GM10847 (cell line): Measurements from ENCODE around the gene RPS6KA6.

Experiments used
- POLR2A ChIP-seq: IDR thresholded peaks from 2 replicates; pipeline ENCODE4 v1.6.1; 2011; ENCODE audit not compliant: insufficient read length; ENCODE audit errors: extremely low read depth

RPS6KA6 gene

GRCh38 chrX:84174348-84174747 lies 13.7 kb downstream of the RPS6KA6 start:
- TF ChIP-seq POLR2A, result no peak

DNA sequence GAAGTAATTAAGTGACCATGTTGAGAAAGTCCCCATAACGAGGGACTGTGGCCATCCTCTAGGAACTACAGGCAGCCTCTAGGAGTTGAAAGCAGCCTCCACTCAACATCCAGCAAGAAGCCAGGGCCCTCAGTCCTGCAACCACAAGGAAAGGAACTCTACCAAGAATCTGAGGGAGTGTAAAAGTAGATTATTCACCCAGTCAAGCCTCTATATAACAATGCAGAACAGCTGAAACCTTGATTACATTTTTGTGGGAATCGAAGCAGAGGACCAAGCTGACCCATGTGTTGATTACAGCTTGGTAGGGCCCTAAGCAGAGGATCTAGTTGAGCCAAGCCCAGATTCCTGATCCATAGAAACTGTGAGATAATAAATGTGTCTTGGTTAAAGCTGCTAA lies 17.1 kb downstream of the RPS6KA6 start:
- no peak for TF ChIP-seq POLR2A

DNA sequence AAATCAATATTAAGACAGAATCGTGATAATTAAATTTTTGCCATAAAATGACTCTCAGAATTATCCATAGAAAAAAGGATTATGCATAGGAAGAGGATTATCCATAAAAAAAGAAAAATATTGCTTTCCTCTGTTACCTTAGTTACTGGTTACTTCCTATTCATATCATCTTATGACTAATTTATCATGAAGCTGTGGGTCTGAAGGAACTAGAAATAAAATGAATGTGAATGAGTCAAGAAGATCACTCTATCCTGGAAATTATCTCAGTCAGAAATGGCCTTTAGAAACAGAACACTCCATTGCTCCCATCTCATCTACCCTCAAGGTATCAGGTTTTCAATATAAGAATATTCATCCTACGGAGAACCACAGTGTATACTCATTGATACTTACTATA lies 19.4 kb downstream of the RPS6KA6 start:
- TF ChIP-seq POLR2A, result no peak

GRCh38 chrX:84168095-84168494 lies 19.9 kb downstream of the RPS6KA6 start:
- no peak for TF ChIP-seq POLR2A

DNA sequence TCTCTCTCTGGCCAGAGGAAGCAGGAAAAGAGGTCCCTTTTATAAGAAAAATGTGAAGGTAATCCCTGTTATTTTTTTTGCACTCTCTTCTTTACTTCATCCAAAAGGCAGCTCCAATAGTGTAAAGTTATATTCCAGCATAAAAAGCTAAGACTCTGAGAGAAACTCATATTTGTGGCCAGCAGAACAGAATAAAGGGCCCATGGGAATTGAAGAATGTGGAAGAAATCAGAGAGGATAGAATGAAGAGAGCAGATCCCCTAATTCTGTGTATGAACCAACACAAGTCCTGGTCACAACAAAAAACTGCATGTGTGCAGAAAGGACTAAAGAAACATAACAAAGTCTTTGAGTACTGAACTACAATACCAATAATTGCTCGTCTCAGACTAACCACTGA lies 22.3 kb downstream of the RPS6KA6 start:
- no peak for TF ChIP-seq POLR2A

- no peak for TF ChIP-seq POLR2A
Measured at GRCh38 chrX:84162401-84162800, 25.6 kb downstream of the RPS6KA6 start.

DNA sequence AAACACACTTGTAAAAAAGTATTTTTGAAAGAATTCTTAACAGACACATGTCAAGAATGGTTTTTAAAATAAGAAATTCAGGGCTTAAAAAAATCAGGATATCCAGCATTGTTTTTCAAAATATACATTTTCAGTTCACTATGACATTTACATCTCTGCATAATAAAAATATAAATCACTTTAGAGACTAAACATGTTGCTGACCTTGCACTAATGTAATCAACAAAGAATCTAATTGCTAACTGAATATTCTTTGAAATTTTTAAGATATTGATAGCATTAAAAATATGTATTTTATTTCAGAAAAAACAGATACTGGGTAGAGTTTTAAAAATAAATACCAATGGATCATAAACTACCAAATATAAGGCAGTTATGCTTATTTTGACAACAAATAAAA lies 26.4 kb downstream of the RPS6KA6 start:
- no peak for TF ChIP-seq POLR2A

GRCh38 chrX:84160736-84161135 lies 27.3 kb downstream of the RPS6KA6 start:
- no peak for TF ChIP-seq POLR2A

DNA sequence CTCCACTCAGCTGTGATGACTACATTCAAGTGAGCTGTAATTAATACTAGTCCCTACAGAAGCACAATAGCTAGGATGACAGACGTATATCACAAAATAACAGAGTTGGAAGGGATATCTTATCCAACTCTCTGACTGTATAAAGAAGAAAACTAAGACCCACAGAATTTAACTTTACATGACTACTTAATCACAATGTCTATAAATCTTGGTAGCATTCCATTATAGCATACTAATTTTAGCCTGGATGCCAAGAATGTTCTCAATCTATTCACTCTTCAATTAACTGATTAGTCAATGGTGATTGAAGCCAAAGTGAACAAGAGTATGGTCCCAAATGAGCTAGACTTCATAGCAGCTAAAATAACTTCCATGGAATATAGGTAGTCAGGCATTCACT lies 31.2 kb downstream of the RPS6KA6 start:
- no peak for TF ChIP-seq POLR2A

DNA sequence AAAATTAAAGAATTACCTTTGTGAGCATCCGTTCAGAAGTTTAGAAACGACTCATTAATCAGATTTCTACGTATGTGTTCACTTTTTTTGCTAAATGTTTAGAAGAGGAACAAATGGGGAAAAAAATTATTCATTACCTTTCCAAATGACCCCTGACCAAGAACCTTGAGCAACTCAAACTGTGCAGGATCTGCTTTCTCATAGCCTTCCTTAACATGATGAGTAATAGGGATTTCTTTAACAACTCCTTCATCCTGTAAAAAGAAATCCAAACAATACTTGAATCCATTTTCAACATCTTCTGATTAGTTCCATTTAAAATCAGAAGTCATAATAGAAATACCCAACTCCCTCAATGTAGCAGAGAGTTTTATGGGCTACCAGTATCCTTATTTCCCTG lies 32.1 kb downstream of the RPS6KA6 start:
- no peak for TF ChIP-seq POLR2A

DNA sequence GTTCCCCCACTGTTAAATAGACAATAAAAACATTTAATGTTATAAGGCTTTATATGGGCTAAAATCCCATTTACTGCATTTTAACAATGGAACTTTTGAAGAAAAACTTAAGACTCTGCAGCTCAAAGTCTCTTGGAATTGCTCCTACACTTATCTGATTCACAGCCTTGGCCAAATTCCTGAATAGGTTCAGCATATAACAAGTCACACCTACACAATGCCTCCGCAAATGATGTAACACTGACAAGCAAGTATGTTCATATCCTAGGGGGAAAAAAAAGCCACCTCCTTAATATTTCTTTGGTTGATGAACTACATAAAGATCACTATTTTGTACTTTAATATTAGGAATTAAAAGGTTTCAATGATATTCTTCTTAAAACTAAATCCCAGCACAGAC lies 34.5 kb downstream of the RPS6KA6 start:
- TF ChIP-seq POLR2A, result no peak

DNA sequence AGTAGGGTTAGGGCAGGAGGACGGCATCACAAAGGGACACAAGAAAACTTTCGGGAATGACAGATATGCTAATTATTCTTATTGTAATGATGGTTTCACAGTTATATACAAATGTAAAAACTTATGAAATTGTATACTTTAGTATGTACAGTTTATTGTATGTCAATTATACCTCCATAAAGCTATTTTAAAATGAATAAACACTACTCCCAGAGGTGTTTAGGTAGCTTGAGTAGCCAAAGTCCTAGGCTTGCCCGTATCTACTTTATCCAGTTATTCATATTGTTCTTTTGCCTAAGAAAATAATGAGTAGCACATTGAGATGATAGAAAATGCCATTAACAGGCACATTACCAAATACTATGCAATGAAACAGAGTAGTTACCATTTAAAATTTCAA lies 43.0 kb downstream of the RPS6KA6 start:
- no peak for TF ChIP-seq POLR2A

DNA sequence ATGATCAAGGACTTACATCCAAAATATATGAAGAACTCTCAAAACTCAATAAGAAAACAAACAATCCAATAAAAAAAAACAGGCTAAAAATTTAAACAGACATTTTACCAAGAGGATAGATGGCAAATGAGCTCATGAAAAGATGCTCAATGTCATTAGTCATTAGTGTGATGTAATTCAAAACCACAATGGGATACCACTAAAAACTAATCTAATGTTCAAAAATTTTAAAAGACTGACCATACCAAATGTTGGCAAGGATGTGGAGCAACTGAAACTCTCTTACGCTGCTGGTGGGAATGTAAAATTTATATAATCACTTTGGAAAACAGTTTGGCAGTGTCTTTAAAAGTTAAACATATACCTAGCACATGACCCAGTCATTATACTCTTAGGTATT lies 43.7 kb downstream of the RPS6KA6 start:
- TF ChIP-seq POLR2A, result no peak

DNA sequence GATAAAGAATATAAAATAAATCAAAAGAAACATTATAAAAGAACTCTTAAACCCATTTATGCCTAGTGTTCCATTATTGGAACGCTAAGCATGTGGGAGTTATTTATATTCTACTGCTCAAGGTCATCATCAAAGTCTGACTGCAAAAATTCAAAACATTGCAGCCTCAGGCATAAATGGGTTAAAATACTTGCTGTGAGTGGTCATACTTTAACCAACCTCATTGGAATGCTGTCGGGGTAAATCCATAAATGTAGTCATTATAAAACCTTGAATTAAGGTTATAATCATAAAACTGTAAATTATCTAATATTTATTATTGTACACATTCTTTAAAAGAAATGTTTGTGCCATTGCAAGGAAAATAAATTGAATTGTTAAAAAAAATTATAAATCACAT lies 55.0 kb downstream of the RPS6KA6 start:
- TF ChIP-seq POLR2A, result no peak

DNA sequence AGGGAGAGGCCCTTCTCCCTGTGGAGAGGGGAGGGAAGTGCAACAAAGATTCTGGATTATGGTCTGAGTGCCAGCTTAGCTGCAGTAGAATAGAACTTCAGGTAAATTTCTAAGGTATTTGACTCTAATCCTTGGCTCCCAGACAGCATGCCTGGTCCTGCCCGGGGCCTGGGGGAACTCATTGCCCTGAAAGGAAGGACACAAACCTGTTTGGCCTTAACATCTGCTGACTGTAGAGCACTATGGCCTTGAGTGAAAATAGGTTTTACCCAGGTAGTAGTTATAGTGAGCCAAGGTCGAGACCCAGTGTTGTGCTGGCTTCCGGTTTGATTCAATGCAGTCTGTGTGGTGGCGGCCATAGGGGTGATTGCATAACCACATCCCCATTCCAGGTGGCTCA lies 64.4 kb downstream of the RPS6KA6 start:
- TF ChIP-seq POLR2A, result no peak

- TF ChIP-seq POLR2A, result no peak
Measured at GRCh38 chrX:84118769-84119168, 69.2 kb downstream of the RPS6KA6 start.

- no peak for TF ChIP-seq POLR2A
Measured at GRCh38 chrX:84118315-84118714, 69.7 kb downstream of the RPS6KA6 start.

DNA sequence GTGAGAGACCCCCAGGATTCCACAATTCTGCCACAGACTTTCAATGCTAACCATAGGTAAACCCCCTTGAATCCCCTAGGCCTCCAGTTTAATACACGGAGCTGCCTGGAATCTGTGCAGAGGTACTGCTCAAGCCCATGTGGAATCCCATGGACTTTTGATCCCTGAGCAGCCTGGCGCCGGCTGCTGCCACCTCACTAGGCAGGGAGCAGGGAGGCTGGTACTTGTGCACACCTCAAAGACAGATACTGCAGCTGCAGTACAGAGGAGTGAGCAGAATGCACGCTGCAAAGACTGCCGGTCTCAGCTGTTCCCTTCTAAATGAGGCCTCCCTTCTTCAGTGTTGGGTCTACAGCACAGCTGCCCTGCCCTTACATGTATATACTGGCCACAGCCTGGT lies 79.4 kb downstream of the RPS6KA6 start:
- TF ChIP-seq POLR2A, result no peak
